Fibroblast of villous mesenchyme (primary cell): ENCODE results near the gene CNKSR2. TPM values are rescaled to one million over a fixed set of nuclear protein-coding genes. Genes with fewer than 3 reads are reported as not detected.

Source experiments
- DNase-seq: peaks from one replicate; pipeline ENCODE4 v3.0.0-alpha.2; 2010; ENCODE audit warnings: low read depth
- H3K4me3 ChIP-seq: 2 replicates; pipeline ENCODE4 v1.5.1; 2011; ENCODE audit warnings: low read depth, mild to moderate bottlenecking, low read length
- total RNA-seq: library from RNA; depleted of rRNA; stranded (reverse); fragments of >200 nt; gene quantifications from 2 replicates; pipeline ENCODE4 v1.2.3, GENCODE V29; 2012
- TF ChIP-seq, protein P1 (sequence below): IDR thresholded peaks from 2 replicates; pipeline ENCODE4 v1.5.1; 2012; ENCODE audit warnings: low read depth, mild to moderate bottlenecking, low read length; ENCODE audit not compliant: insufficient read depth

The CNKSR2 gene
- total RNA-seq, 1 donor: 4.7 TPM

DNA sequence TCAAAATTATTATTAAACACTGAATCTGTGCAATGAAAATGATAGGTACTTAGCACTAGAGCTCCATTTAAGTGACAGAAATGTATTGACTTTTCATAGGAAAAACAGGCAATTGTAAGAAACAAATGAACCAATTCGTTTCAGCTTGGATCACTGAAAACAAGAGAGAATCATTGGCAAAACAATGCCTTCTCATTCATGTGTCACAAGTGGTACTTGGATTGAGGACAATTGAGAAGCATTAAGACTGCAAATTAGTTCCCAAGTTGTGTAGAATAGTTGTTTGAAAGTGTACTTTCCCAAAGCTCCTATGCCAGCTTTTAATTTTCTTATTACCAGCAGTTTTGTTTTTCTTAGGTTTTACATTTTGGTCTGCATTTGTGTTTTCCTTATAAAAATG is 20.6 kb downstream of the CNKSR2 start:
- no peak overlapping the region for H3K4me3 ChIP-seq
- DNase-seq: no peak
- TF ChIP-seq, protein P1, sequence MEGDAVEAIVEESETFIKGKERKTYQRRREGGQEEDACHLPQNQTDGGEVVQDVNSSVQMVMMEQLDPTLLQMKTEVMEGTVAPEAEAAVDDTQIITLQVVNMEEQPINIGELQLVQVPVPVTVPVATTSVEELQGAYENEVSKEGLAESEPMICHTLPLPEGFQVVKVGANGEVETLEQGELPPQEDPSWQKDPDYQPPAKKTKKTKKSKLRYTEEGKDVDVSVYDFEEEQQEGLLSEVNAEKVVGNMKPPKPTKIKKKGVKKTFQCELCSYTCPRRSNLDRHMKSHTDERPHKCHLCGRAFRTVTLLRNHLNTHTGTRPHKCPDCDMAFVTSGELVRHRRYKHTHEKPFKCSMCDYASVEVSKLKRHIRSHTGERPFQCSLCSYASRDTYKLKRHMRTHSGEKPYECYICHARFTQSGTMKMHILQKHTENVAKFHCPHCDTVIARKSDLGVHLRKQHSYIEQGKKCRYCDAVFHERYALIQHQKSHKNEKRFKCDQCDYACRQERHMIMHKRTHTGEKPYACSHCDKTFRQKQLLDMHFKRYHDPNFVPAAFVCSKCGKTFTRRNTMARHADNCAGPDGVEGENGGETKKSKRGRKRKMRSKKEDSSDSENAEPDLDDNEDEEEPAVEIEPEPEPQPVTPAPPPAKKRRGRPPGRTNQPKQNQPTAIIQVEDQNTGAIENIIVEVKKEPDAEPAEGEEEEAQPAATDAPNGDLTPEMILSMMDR: no peak

DNA sequence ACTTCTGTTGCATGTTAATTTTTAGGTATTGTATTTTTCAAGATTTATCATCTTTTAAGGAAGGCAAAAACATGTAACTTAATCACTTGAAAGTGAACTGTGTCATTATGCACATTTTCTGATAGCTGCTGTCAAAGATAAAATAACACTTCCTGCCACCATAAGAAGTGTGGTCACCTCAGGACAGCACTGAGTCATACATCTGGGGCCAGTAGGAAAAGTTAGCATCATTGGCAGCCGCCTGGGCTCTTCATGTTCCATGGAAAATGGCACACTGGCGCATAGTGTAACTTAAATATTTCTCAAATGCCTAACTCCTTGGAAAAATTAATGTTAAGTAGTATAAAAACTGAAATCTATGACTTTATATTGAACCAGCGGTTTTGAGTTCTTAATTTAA is 24.2 kb downstream of the CNKSR2 start:
- DNase-seq: no peak
- TF ChIP-seq, protein P1: no peak

DNA sequence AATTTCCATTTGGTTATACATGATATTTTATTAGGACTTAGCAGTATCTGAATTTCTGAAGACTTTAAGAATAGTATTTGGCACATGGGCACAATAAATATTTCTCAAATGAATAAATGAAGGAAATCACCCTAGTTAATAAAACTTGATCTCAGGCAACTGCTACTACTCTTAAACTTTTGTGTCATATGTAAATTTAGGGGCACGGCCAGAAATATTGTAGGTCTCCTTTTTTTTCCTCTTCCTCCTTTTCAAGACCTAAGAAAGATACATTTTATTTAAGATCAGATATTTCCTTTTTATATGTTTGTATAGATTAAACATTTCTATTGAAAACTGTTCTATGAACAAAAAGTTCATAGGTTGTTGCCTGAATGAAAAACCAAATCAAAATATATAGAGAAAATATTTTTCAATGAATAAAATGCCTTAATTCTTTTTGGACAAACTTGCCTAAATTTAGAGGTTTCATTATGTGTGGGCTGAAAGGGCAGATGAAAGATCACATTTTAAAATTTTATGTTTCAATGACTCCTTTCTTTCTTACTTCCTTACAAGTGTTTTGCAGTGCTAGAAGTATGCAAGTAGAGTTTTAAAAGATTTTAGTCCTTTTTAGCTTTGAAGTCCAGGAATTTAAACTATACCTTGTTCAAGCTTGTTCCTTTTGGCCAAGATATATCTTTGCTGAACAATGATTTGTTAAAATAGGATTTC is 26.3 kb downstream of the CNKSR2 start:
- TF ChIP-seq, protein P1: no peak
- no peak for DNase-seq
- H3K4me3 ChIP-seq: no peak overlapping the region

More for the DNA sequence above, 24.2 kb downstream of the CNKSR2 start:
- H3K4me3 ChIP-seq: no peak overlapping the region

DNA sequence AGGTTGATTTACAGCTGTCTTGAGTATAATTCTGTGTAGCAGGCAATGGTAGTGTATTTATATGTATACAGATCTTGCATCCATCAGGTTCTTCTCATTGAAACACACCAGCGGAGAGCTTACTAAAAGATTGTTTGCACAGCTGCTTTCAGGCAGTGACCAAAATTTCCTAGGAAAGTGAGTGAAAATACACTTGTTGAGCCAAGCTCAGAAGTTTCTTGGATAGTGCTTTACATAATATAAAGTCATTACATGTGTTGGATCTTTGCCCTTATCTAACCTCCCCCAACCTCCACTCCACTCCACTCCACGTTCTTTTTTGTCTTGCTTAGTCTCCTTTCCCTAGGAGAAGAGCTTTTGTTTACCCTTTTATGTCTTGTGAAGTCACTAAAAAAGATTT is 34.1 kb downstream of the CNKSR2 start:
- no peak for DNase-seq
- H3K4me3 ChIP-seq: no peak overlapping the region
- TF ChIP-seq, protein P1: no peak

DNA sequence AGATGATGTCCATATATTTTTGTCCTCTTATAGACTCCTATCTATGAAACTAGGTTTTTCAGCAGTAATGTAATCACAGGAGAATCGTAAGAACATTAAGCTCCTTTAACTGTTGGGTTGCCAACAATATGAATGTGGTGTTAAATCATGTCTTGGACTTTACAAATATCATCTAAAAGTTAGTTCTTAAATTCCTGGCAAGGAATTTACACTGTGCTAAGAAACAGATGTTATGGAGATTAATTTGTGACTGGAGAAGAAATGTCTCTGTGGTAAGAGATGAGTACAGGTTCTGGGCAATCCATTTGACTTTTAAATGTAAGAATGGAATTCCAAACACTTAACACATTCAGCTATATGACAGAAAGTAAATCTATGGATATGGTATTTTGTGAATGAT is 34.6 kb downstream of the CNKSR2 start:
- no peak overlapping the region for H3K4me3 ChIP-seq
- TF ChIP-seq, protein P1: no peak
- no peak for DNase-seq

DNA sequence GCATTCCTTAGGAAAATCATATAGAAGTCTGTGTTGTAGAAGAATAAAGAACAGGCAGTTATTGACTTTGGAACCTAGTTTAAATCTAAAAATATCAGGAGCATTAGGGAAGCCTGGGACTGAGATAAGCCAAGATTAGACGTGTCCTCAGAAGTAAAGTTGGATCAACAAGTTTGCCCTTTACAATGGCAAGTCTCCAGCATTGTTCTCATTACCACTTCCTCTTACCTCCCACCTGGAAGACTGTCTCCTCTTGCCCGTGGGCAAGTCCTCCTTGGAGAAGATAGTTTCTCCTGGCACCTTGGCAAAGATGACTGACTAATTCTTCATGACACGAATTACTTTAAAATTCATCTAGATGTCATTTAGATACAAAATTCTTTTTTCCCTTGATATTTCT is 37.8 kb downstream of the CNKSR2 start:
- no peak overlapping the region for H3K4me3 ChIP-seq
- no peak for DNase-seq
- TF ChIP-seq, protein P1: no peak

DNA sequence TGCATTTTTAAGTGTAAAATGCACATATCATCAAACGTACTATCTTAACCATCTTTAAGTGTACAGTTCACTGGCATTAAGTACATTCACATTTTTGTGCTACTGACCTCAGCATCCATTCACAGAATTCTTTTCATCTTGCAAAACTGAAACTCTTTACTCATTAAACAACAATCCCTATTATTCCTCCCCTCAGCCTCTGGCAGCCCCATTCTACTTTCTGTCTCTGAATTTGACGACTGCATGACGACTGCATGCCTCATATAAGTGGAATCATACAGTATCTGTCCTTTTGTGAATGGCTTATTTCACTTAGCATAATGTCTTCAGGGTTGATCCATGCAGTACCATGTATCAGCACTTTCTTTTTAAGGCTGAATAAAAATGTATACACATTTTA is 38.7 kb downstream of the CNKSR2 start:
- H3K4me3 ChIP-seq: no peak overlapping the region
- TF ChIP-seq, protein P1: no peak
- no peak for DNase-seq
